ENCODE data around the gene LDLRAD1. TPM values are rescaled to one million over a fixed set of nuclear protein-coding genes. Genes with fewer than 3 reads are reported as not detected.

Gene LDLRAD1
- total and polyA plus RNA-seq, 2 of the 13 experiments (the other 11 are each of a cell fraction or from before 2014, with no cell fraction given) = 2.5 to 14.0 TPM

GRCh38 chr1:54016343-54017282 is 1.4 kb downstream of the LDLRAD1 start (continued):
- TF ChIP-seq, protein P1, sequence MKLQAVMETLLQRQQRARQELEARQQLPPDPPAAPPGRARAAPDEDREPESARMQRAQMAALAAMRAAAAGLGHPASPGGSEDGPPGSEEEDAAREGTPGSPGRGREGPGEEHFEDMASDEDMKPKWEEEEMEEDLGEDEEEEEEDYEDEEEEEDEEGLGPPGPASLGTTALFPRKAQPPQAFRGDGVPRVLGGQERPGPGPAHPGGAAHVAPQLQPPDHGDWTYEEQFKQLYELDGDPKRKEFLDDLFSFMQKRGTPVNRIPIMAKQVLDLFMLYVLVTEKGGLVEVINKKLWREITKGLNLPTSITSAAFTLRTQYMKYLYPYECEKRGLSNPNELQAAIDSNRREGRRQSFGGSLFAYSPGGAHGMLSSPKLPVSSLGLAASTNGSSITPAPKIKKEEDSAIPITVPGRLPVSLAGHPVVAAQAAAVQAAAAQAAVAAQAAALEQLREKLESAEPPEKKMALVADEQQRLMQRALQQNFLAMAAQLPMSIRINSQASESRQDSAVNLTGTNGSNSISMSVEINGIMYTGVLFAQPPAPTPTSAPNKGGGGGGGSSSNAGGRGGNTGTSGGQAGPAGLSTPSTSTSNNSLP (IDR thresholded peaks at IDR 0.05; ENCODE audit: low read depth, low read length) = peak; percentile 66
- peak; percentile 78 for TF ChIP-seq SKI (IDR thresholded peaks at IDR 0.05; ENCODE audit: partially characterized antibody)
- no peak for TF ChIP-seq ZNF20 (CRISPR knock-in tag; IDR thresholded peaks at IDR 0.05)
- peak; percentile 18; the same call in 1 of the 2 replicates for TF ChIP-seq NFATC3 (CRISPR knock-in tag; IDR thresholded peaks at IDR 0.05)
- no peak for TF ChIP-seq NAIF1 (CRISPR knock-in tag; IDR thresholded peaks at IDR 0.05; ENCODE audit: borderline replicate concordance)
- TF ChIP-seq ZC3H4 (CRISPR knock-in tag; IDR thresholded peaks at IDR 0.05; ENCODE audit: borderline replicate concordance) = no peak
- TF ChIP-seq ZNF3 (CRISPR knock-in tag; IDR thresholded peaks at IDR 0.05) = peak; percentile 71
- TF ChIP-seq TEAD3 (CRISPR knock-in tag; optimal IDR thresholded peaks at IDR 0.05; ENCODE audit: borderline replicate concordance) = peak; percentile 5
- TF ChIP-seq CHD4 (IDR thresholded peaks at IDR 0.05; ENCODE audit: borderline replicate concordance, low read length) = peak; percentile 95; the same call in 1 of the 2 replicates
- no peak for TF ChIP-seq ZNF713 (CRISPR knock-in tag; IDR thresholded peaks at IDR 0.05)
- TF ChIP-seq ZNF792 (CRISPR knock-in tag; IDR thresholded peaks at IDR 0.05) = no peak
- TF ChIP-seq XBP1 (CRISPR knock-in tag; IDR thresholded peaks at IDR 0.05) = no peak
- TF ChIP-seq ETV5 (CRISPR knock-in tag; IDR thresholded peaks at IDR 0.05; ENCODE audit: borderline replicate concordance) = 0 out of 2 replicates have a peak, but pooled peaks have one; percentile 41
- TF ChIP-seq, protein P2, sequence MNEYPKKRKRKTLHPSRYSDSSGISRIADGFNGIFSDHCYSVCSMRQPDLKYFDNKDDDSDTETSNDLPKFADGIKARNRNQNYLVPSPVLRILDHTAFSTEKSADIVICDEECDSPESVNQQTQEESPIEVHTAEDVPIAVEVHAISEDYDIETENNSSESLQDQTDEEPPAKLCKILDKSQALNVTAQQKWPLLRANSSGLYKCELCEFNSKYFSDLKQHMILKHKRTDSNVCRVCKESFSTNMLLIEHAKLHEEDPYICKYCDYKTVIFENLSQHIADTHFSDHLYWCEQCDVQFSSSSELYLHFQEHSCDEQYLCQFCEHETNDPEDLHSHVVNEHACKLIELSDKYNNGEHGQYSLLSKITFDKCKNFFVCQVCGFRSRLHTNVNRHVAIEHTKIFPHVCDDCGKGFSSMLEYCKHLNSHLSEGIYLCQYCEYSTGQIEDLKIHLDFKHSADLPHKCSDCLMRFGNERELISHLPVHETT (CRISPR knock-in tag; conservative IDR thresholded peaks at IDR 0.05) = 0 out of 2 replicates have a peak, but pooled peaks have one; percentile 59
- TF ChIP-seq ZNF616 (CRISPR knock-in tag; IDR thresholded peaks at IDR 0.05; ENCODE audit: low read depth) = no peak
- no peak for TF ChIP-seq TCF12 (IDR thresholded peaks at IDR 0.05)
- 0 out of 2 replicates have a peak, but pooled peaks have one; percentile 42 for TF ChIP-seq TCF12 (CRISPR knock-in tag; IDR thresholded peaks at IDR 0.05)
- TF ChIP-seq, protein P3, sequence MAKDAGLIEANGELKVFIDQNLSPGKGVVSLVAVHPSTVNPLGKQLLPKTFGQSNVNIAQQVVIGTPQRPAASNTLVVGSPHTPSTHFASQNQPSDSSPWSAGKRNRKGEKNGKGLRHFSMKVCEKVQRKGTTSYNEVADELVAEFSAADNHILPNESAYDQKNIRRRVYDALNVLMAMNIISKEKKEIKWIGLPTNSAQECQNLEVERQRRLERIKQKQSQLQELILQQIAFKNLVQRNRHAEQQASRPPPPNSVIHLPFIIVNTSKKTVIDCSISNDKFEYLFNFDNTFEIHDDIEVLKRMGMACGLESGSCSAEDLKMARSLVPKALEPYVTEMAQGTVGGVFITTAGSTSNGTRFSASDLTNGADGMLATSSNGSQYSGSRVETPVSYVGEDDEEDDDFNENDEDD (CRISPR knock-in tag; IDR thresholded peaks at IDR 0.05; ENCODE audit: borderline replicate concordance) = 0 out of 2 replicates have a peak, but pooled peaks have one; percentile 21
- TF ChIP-seq, protein P4, sequence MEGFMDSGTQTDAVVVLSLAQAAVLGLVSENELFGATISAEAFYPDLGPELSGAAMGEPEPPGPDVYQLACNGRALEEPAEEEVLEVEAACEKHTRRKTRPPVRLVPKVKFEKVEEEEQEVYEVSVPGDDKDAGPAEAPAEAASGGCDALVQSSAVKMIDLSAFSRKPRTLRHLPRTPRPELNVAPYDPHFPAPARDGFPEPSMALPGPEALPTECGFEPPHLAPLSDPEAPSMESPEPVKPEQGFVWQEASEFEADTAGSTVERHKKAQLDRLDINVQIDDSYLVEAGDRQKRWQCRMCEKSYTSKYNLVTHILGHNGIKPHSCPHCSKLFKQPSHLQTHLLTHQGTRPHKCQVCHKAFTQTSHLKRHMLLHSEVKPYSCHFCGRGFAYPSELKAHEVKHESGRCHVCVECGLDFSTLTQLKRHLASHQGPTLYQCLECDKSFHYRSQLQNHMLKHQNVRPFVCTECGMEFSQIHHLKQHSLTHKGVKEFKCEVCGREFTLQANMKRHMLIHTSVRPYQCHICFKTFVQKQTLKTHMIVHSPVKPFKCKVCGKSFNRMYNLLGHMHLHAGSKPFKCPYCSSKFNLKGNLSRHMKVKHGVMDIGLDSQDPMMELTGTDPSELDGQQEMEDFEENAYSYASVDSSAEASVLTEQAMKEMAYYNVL (CRISPR knock-in tag; IDR thresholded peaks at IDR 0.05; ENCODE audit: borderline replicate concordance) = peak; percentile 14; the same call in 1 of the 2 replicates
- no peak for TF ChIP-seq ZNF121 (CRISPR knock-in tag; IDR thresholded peaks at IDR 0.05)
- TF ChIP-seq PHB2 (IDR thresholded peaks at IDR 0.05; ENCODE audit: partially characterized antibody) = no peak
- TF ChIP-seq ZNF12 (CRISPR knock-in tag; IDR thresholded peaks at IDR 0.05) = peak; percentile 71; the same call in 1 of the 2 replicates
- TF ChIP-seq KLF6 (CRISPR knock-in tag; IDR thresholded peaks at IDR 0.05) = peak; percentile 52; the same call in 1 of the 2 replicates
- peak; percentile 80 for TF ChIP-seq HDAC2 (CRISPR knock-in tag; IDR thresholded peaks at IDR 0.05)
- TF ChIP-seq ZNF460 (CRISPR knock-in tag; IDR thresholded peaks at IDR 0.05; ENCODE audit: borderline replicate concordance) = no peak

All from HepG2 (cell line).